Measurements from ENCODE around the gene ZNF732. TPM values are rescaled to one million over a fixed set of nuclear protein-coding genes. Genes with fewer than 3 reads are reported as not detected.
A peak's percentile ranks its signal among the peaks of the same experiment; 100 is the strongest.
"Not testable (repeated sequence)": the region's sequence is repeated elsewhere in the genome, so short reads cannot be mapped to it uniquely, and the experiment has no call there.

ZNF732 gene
- total RNA-seq, 2 experiments from 2014 or later, result 0.09 TPM; not detected in 1

DNA sequence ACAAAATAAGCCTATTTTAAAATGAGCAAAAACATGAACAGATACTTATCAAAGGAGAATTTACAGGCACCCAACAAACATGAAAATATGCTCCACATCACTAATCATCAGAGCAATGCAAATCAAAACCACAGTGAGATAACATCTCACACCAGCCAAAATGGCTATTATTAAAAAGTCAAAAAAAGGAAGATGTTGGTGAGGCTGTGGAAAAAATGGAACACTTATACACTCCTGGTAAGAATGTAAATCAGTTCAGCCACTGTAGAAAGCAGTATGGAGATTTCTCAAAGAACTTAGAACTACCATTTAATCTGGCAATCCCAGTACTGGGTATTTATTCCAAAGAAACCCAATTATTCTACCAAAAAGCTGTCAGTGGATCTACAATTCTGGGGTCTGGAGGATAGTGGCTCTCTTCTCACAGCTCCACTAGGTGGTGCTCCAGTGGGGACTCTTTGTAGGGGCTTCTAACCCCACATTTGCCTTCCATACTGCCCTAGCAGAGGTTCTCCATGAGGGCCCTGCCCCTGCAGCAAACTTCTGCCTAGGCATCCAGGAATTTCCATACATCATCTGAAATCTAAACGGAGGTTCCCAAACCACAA is 9.1 kb upstream of the ZNF732 start:
- no peak overlapping the region for H3K27ac Mint-ChIP-seq
- POLR2A ChIA-PET, result interaction anchor here (0.7 kb wide), 1 partner anchor 32 kb away, joined by 4 read pairs; no protein-coding TSS in a partner anchor
- H3K36me3 Mint-ChIP-seq (ENCODE audit: low read depth), result peaks cover 5% of the 10 kb centered on the region
- CTCF ChIA-PET, result no interaction called here
- peaks cover 32% of the 10 kb centered on the region for H3K9me3 Mint-ChIP-seq (ENCODE audit: low read depth)
- no peak overlapping the region for H3K4me3 Mint-ChIP-seq
- intact Hi-C loops (cut with DNase I, micrococcal nuclease), result no loop called here
- H3K4me1 Mint-ChIP-seq, result no peaks in the 10 kb centered on the region
- H3K27me3 Mint-ChIP-seq, result peaks cover 2% of the 10 kb centered on the region
- DNase-seq, result no peak
- ATAC-seq, result no peak

DNA sequence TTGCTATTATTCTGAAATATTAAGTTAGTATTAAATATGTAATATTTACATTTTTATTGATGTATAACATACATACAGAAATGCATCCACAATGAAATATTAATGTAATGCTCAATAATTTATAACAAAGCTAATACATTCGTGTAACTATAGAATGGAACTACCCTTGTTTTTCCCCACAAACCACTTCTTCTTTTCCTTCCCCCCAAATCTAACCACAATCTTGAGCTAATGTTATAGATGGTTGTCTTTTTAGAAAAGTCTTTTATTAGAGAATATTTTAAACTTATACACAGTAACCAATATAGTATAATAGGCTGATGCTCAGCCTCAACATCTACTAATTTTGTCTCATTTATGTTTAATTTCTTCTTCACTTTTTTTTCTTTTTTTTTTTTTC is 4.5 kb upstream of the ZNF732 start:
- ATAC-seq (no peak), DNase-seq (no peak)
- Mint-ChIP-seq H3K4me1 (peaks cover 10% of the 10 kb centered on the region), H3K4me3 (no peak overlapping the region), H3K27ac (no peak overlapping the region), H3K36me3 (ENCODE audit: low read depth) (peaks cover 8% of the 10 kb centered on the region), H3K27me3 (peaks cover 9% of the 10 kb centered on the region), H3K9me3 (ENCODE audit: low read depth) (peaks cover 17% of the 10 kb centered on the region)
- intact Hi-C loops (cut with DNase I, micrococcal nuclease), result no loop called here
- CTCF ChIA-PET, result no interaction called here
- POLR2A ChIA-PET, result no interaction called here

DNA sequence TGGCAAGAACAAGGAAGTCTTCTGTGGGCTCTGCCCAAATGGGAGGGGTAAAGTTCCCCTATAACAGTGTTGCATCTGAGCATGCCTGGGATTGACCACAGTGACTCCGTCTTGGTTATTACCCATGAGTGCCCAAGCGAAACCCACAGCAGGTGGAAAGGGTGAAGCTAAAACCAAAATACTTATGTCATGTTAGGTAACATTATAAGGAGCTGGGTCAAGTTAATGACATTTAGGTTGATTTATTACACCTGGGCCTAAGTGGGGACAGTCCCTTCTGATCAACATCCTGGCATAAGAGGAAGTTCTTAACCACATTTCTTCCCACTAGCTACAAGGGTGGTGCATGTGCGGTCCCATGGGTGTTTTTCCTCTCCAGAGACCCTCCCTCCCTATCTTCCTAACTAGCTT is 1.3 kb upstream of the ZNF732 start:
- Mint-ChIP-seq H3K4me1 (peaks cover 10% of the 10 kb centered on the region), H3K9me3 (ENCODE audit: low read depth) (peaks cover 19% of the 10 kb centered on the region), H3K36me3 (ENCODE audit: low read depth) (peaks cover 23% of the 10 kb centered on the region), H3K4me3 (no peak overlapping the region), H3K27me3 (peaks cover 26% of the 10 kb centered on the region), H3K27ac (no peak overlapping the region)
- DNase-seq, result no peak
- intact Hi-C loops (cut with DNase I, micrococcal nuclease), result no loop called here
- ChIA-PET POLR2A (no interaction called here), CTCF (no interaction called here)
- ATAC-seq, result no peak

DNA sequence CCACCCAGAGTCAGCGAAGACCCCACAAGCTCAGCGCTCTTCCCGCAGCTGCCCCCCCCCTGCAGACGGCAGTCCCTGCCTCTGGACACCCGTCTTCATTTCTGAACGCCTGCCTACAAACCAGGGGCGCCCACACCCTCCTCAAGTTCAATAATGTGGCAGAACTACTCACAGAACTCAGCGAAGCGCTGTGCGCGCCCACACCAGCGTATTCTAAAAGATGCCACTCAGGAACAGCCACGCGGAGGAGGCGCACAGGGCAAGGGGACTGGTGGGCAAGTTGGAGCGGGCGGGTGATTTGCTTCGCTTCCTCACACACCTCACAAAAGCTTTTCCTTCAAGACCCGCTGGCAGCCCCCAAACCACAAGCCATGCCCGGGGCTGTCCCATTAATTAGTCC is 758 bp downstream of the ZNF732 start:
- CTCF ChIA-PET; H3K4me3 Mint-ChIP-seq; POLR2A ChIA-PET; DNase-seq; ATAC-seq; H3K27ac Mint-ChIP-seq; intact Hi-C loops (cut with DNase I, micrococcal nuclease); H3K4me1 Mint-ChIP-seq: not testable (repeated sequence)
- H3K27me3 Mint-ChIP-seq, result peaks cover 26% of the 10 kb centered on the region
- peaks cover 20% of the 10 kb centered on the region for H3K36me3 Mint-ChIP-seq (ENCODE audit: low read depth)
- H3K9me3 Mint-ChIP-seq (ENCODE audit: low read depth), result peaks cover 15% of the 10 kb centered on the region

DNA sequence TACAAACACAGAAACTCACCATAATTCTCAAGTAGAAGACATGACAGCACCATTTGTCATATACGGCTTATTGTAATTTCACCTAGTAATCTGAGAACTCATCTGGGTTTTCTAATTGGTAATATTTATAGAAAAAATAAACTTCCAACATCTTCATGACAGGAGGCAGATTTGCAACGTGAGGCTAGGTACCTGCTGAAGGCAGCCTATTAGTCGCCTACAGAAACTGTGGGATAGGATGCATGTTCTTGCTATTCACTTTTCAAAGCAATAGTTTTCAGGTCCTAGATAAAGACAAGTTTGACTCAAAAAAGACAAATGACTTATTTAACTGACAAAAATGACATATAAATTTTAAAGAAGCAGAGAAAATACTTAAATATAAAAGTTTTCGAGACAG is 2.9 kb downstream of the ZNF732 start:
- Mint-ChIP-seq H3K9me3 (ENCODE audit: low read depth) (peaks cover 20% of the 10 kb centered on the region), H3K27me3 (peaks cover 26% of the 10 kb centered on the region), H3K36me3 (ENCODE audit: low read depth) (peaks cover 18% of the 10 kb centered on the region), H3K4me1 (peaks cover 10% of the 10 kb centered on the region), H3K4me3 (no peak overlapping the region), H3K27ac (no peak overlapping the region)
- ATAC-seq (no peak), DNase-seq (no peak)
- POLR2A ChIA-PET, result no interaction called here
- CTCF ChIA-PET, result no interaction called here
- intact Hi-C loops (cut with DNase I, micrococcal nuclease), result no loop called here

DNA sequence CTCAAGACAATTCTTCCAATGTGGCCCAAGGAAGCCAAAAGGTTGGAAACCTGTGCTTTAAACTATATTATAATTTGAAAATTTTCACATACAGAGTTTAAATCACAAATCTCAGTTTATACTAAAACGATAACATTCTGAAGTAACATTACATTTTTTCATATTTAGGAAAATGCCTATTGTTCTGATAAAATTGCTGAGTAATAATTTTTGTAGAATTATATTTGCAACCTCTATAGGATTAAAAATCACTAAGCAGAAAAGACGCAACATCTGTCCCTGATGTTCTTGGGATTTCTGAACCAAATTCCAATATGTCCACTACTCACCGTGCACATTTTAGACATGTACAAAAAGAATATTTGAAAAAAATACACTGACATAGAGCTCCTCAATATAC is 10.5 kb downstream of the ZNF732 start:
- no peak for ATAC-seq
- H3K36me3 Mint-ChIP-seq (ENCODE audit: low read depth), result peaks cover under 1% of the 10 kb centered on the region
- no peaks in the 10 kb centered on the region for H3K4me1 Mint-ChIP-seq
- ChIA-PET POLR2A (no interaction called here), CTCF (no interaction called here)
- no peak for DNase-seq
- H3K27ac Mint-ChIP-seq, result no peak overlapping the region
- peaks cover 5% of the 10 kb centered on the region for H3K9me3 Mint-ChIP-seq (ENCODE audit: low read depth)
- no peak overlapping the region for H3K4me3 Mint-ChIP-seq
- no peaks in the 10 kb centered on the region for H3K27me3 Mint-ChIP-seq
- intact Hi-C loops (cut with DNase I, micrococcal nuclease), result loop anchor here in 1 of 2 experiments (10.0 kb wide), 1 partner anchor 280 kb away; the partner anchor contains the start of gene TMEM271

DNA sequence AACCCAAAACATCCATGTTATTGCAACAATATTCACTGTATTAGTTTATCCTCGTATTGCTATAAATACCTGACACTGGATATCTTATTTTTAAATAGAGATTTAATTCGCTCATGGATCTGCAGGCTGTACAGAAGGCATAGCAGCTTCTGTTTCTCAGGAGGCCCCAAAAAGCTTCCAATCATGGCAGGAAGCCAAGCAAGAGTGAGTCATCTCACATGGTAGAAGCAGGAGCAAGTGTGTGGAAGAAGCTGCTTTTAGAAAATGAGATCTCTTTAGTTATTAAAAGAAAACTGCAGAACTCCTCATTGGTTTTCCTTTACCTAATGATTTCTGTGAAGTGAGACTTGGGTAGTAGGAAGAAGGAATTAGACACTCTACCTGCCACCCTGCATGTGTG is 16.4 kb downstream of the ZNF732 start:
- Mint-ChIP-seq H3K4me1 (no peaks in the 10 kb centered on the region), H3K27ac (no peak overlapping the region), H3K4me3 (no peak overlapping the region), H3K36me3 (ENCODE audit: low read depth) (peaks cover 2% of the 10 kb centered on the region), H3K9me3 (ENCODE audit: low read depth) (peaks cover 13% of the 10 kb centered on the region), H3K27me3 (no peaks in the 10 kb centered on the region)
- DNase-seq (no peak), ATAC-seq (no peak)
- intact Hi-C loops (cut with DNase I, micrococcal nuclease), result no loop called here
- ChIA-PET CTCF (interaction anchor here (1.0 kb wide), 1 partner anchor 44 kb away, joined by 3 read pairs; no protein-coding TSS in a partner anchor), POLR2A (no interaction called here)

DNA sequence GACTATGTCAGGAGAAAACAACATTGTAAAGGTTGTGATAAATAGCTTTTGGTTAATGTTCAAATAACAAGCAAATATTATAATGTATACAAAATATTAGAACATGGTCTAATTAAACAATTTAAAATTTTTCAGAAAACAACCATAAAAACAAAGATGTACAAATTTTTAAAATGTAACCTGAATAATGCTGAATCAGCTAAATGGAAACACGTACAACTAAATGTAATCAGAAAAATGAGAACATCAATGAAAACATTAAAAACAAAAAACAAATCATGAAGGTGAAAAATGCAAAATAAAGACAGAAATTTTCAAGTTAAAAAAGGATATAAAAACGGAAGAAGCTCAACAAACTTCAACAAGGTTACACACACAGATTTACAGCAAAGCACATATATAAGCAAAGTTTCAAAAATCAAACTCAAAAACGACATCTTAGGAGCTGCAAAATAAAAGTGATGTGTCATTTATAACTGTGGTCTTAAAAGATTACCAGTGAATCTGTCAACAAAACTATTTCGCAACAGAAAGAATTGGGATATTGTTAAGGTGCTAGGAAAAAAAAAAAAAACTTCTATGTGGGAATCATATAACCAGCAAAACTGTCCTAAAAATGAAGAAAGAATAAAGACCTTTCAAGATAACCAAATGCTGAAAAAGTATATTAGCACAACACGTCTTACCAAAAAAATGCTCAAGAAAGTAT is 31.8 kb downstream of the ZNF732 start:
- no peak overlapping the region for H3K4me3 Mint-ChIP-seq
- no peaks in the 10 kb centered on the region for H3K27me3 Mint-ChIP-seq
- H3K36me3 Mint-ChIP-seq (ENCODE audit: low read depth), result peaks cover 26% of the 10 kb centered on the region
- POLR2A ChIA-PET, result no interaction called here
- CTCF ChIA-PET, result no interaction called here
- DNase-seq (no peak), ATAC-seq (no peak)
- peaks cover 54% of the 10 kb centered on the region for H3K9me3 Mint-ChIP-seq (ENCODE audit: low read depth)
- intact Hi-C loops (cut with DNase I, micrococcal nuclease), result no loop called here
- no peaks in the 10 kb centered on the region for H3K4me1 Mint-ChIP-seq
- no peak overlapping the region for H3K27ac Mint-ChIP-seq

DNA sequence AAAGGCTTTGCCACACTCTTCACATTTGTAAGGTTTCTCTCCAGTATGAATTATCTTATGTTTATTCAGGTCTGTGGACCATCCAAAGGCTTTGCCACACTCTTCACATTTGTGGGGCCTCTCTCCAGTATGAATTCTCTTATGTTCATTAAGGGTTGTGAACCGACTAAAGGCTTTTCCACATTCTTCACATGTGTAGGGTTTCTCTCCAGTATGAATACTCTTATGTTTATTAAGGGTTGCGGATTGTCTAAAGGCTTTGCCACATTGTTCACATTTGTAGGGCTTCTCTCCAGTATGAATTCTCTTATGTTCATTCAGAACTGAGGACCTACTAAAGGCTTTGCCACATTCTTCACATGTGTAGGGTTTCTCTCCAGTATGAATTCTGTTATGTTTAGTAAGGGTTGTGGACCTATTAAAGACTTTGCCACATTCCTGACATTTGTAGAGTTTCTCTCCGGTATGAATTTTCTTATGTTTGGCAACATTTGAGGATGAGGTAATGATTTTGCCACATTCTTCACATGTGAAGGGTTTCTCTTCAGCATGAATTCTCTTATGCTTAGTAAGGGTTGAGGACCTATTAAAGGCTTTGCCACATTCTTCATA is 33.7 kb downstream of the ZNF732 start:
- POLR2A ChIA-PET, result no interaction called here
- no peak for ATAC-seq
- no peaks in the 10 kb centered on the region for H3K27me3 Mint-ChIP-seq

DNA sequence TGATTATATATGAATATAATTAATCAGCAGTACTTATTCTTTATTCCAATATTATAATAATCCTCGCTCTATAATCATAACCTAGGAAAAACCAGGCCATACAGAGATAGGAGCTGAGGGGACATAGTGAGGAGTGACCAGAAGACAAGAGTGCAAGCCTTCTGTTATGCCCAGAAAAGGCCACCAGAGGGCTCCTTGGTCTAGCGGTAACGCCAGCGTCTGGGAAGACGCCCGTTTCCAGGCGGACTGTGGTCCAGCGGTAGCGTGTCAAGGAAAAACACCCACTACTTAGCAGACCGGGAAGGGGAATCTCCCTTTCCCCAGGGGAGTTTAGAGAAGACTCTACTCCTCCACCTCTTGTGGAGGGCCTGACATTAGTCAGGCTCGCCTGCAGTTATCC is 46.0 kb downstream of the ZNF732 start:
- peaks cover 42% of the 10 kb centered on the region for H3K9me3 Mint-ChIP-seq (ENCODE audit: low read depth)
- H3K36me3 Mint-ChIP-seq (ENCODE audit: low read depth), result peaks cover 17% of the 10 kb centered on the region
- ATAC-seq; H3K27me3 Mint-ChIP-seq; POLR2A ChIA-PET; CTCF ChIA-PET; H3K27ac Mint-ChIP-seq; H3K4me1 Mint-ChIP-seq; intact Hi-C loops (cut with DNase I, micrococcal nuclease); H3K4me3 Mint-ChIP-seq: not testable (repeated sequence)
- DNase-seq, result peak; percentile 30

More for the DNA sequence above, 33.7 kb downstream of the ZNF732 start:
- intact Hi-C loops (cut with DNase I, micrococcal nuclease), result no loop called here
- Mint-ChIP-seq H3K27ac (no peak overlapping the region), H3K36me3 (ENCODE audit: low read depth) (peaks cover 26% of the 10 kb centered on the region), H3K9me3 (ENCODE audit: low read depth) (peaks cover 45% of the 10 kb centered on the region), H3K4me3 (no peak overlapping the region), H3K4me1 (no peaks in the 10 kb centered on the region)
- CTCF ChIA-PET, result no interaction called here
- DNase-seq, result no peak

DNA sequence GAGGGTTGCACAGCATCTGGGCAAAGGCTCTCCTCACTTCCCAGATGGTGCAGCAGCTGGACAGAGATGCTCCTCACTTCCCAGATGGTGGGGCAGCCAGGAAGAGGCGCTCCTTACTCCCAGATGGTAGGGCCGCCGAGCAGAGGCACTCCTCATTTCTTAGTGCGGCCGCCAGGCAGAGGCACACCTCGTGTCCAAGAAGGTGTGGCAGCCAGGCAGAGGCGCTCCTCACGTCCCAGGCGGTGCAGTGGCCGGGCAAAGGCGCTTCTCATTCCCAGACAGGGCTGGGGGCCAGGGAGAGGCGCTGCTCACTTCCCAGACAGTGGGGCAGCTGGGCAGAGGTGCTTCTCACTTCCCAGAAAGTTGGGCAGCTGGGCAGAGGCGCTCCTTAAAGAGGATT is 48.8 kb downstream of the ZNF732 start:
- Mint-ChIP-seq H3K27ac (no peak overlapping the region), H3K27me3 (no peaks in the 10 kb centered on the region), H3K36me3 (ENCODE audit: low read depth) (peaks cover 33% of the 10 kb centered on the region), H3K9me3 (ENCODE audit: low read depth) (peaks cover 50% of the 10 kb centered on the region), H3K4me3 (no peak overlapping the region), H3K4me1 (no peaks in the 10 kb centered on the region)
- DNase-seq (no peak), ATAC-seq (no peak)
- intact Hi-C loops (cut with DNase I, micrococcal nuclease), result no loop called here
- POLR2A ChIA-PET, result no interaction called here
- CTCF ChIA-PET, result no interaction called here

Data from activated CD4-positive, alpha-beta T cell treated with anti-CD3 and anti-CD28 coated beads for 36 hours (primary cell).